Trophoblast cell (in vitro differentiated cells and primary cell): ENCODE results near the gene DIS3L2.

ENCODE experiments used
- DNase-seq, 2 donors: peaks; one replicate each; pipeline ENCODE4 v3.0.0-alpha.2; 2016
- H2AFZ ChIP-seq: 2 replicates; pipeline ENCODE4 v1.6.1; 2013; ENCODE audit warnings: low read length, moderate library complexity, mild to moderate bottlenecking; ENCODE audit not compliant: insufficient read depth, poor library complexity
- H2AK5ac ChIP-seq: 2 replicates; pipeline ENCODE4 v1.6.1; 2013; ENCODE audit warnings: mild to moderate bottlenecking, low read length
- H2BK120ac ChIP-seq: 2 replicates; pipeline ENCODE4 v1.6.1; 2013; ENCODE audit warnings: low read length, mild to moderate bottlenecking, moderate library complexity; ENCODE audit not compliant: insufficient read depth, poor library complexity
- H2BK12ac ChIP-seq: 2 replicates; pipeline ENCODE4 v1.6.1; 2013; ENCODE audit warnings: mild to moderate bottlenecking, low read length, moderate library complexity
- H2BK5ac ChIP-seq: 2 replicates; pipeline ENCODE4 v1.6.1; 2013; ENCODE audit warnings: low read length, low read depth, moderate library complexity, mild to moderate bottlenecking; ENCODE audit not compliant: poor library complexity
- H3K14ac ChIP-seq: 2 replicates; pipeline ENCODE4 v1.6.1; 2013; ENCODE audit warnings: mild to moderate bottlenecking, low read length
- H3K18ac ChIP-seq: 2 replicates; pipeline ENCODE4 v1.6.1; 2013; ENCODE audit warnings: mild to moderate bottlenecking, low read length
- H3K23ac ChIP-seq: 2 replicates; pipeline ENCODE4 v1.6.1; 2013; ENCODE audit warnings: low read length
- H3K27ac ChIP-seq: 2 replicates; pipeline ENCODE4 v1.5.1; 2013; ENCODE audit warnings: low read depth, mild to moderate bottlenecking, inconsistent platforms, low read length, moderate library complexity
- H3K27me3 ChIP-seq: 2 replicates; pipeline ENCODE4 v1.6.1; 2013; ENCODE audit warnings: inconsistent platforms, mild to moderate bottlenecking, low read length, moderate library complexity; ENCODE audit not compliant: insufficient read depth
- H3K36me3 ChIP-seq, 2 experiments: 1 replicate in 1 of 2; 2 replicates in 1 of 2; pipeline ENCODE4 v1.6.1; 2013; ENCODE audit warnings: low read length in 2 of 2, mild to moderate bottlenecking in 2 of 2, moderate library complexity in 1 of 2; ENCODE audit not compliant: insufficient read depth in 2 of 2, control insufficient read depth in 1 of 2
- H3K4ac ChIP-seq: 2 replicates; pipeline ENCODE4 v1.6.1; 2013; ENCODE audit warnings: low read depth, mild to moderate bottlenecking, low read length, moderate library complexity
- H3K4me1 ChIP-seq, 2 experiments: 1 replicate in 1 of 2; 2 replicates in 1 of 2; pipeline ENCODE4 v1.6.1; 2013; ENCODE audit warnings: low read length in 2 of 2, mild to moderate bottlenecking in 2 of 2, moderate library complexity in 1 of 2; ENCODE audit not compliant: insufficient read depth in 2 of 2, control insufficient read depth in 1 of 2
- H3K4me2 ChIP-seq: 2 replicates; pipeline ENCODE4 v1.6.1; 2013; ENCODE audit warnings: inconsistent platforms, mild to moderate bottlenecking, low read length, moderate library complexity
- H3K4me3 ChIP-seq: 2 replicates; pipeline ENCODE4 v1.5.1; 2013; ENCODE audit warnings: mild to moderate bottlenecking, low read depth, low read length, inconsistent platforms
- H3K79me1 ChIP-seq: one replicate; pipeline ENCODE4 v1.6.1; 2013; ENCODE audit warnings: low read length
- H3K79me2 ChIP-seq: 2 replicates; pipeline ENCODE4 v1.6.1; 2013; ENCODE audit warnings: low read length, mild to moderate bottlenecking; ENCODE audit not compliant: control insufficient read depth, insufficient read depth, poor library complexity
- H3K9ac ChIP-seq: 2 replicates; pipeline ENCODE4 v1.6.1; 2013; ENCODE audit warnings: mild to moderate bottlenecking, low read length
- H3K9me3 ChIP-seq: 2 replicates; pipeline ENCODE4 v1.6.1; 2013; ENCODE audit warnings: low read depth, mild to moderate bottlenecking, control low read depth, inconsistent platforms, low read length; ENCODE audit not compliant: insufficient read depth
- H4K12ac ChIP-seq: 2 replicates; pipeline ENCODE4 v1.6.1; 2013; ENCODE audit warnings: low read depth, mild to moderate bottlenecking, low read length, moderate library complexity
- H4K8ac ChIP-seq: 2 replicates; pipeline ENCODE4 v1.6.1; 2013; ENCODE audit warnings: low read depth, mild to moderate bottlenecking, low read length, moderate library complexity
- H4K91ac ChIP-seq: one replicate; pipeline ENCODE4 v1.6.1; 2013; ENCODE audit warnings: low read depth, mild to moderate bottlenecking, low read length, moderate library complexity
- WGBS: extraction: QIAGEN DNeasy Blood & Tissue Kit; methylation state at CpG from one replicate; pipeline ENCODE4 v1.1.7; 2013; ENCODE audit warnings: missing lambda C conversion rate; ENCODE audit not compliant: insufficient read length, insufficient coverage; ENCODE audit errors: extremely low coverage; 5-methylcytosine and 5-hydroxymethylcytosine counted together

The DIS3L2 gene

GRCh38 chr2:232058931-232059330, 97.4 kb downstream of the DIS3L2 start:
- H3K9ac ChIP-seq = no peak overlapping the region
- H3K27me3 ChIP-seq = no peaks in the 10 kb centered on the region
- DNase-seq = no peak
- no peak overlapping the region for H3K4me3 ChIP-seq
- no peaks in the 10 kb centered on the region for H3K79me2 ChIP-seq
- H3K4me2 ChIP-seq = no peak overlapping the region
- H4K91ac ChIP-seq = no peak overlapping the region
- H2AK5ac ChIP-seq = no peak overlapping the region
- H2AFZ ChIP-seq = no peak overlapping the region
- no peak overlapping the region for H3K27ac ChIP-seq
- no peak overlapping the region for H2BK12ac ChIP-seq
- H3K4ac ChIP-seq = no peak overlapping the region
- no peak overlapping the region for H4K8ac ChIP-seq
- no peaks in the 10 kb centered on the region for H3K79me1 ChIP-seq
- H3K9me3 ChIP-seq = no peaks in the 10 kb centered on the region
- H3K36me3 ChIP-seq = no peaks in the 10 kb centered on the region
- no peak overlapping the region for H3K18ac ChIP-seq
- H2BK120ac ChIP-seq = no peak overlapping the region
- no peak overlapping the region for H2BK5ac ChIP-seq
- no peak overlapping the region for H3K23ac ChIP-seq
- no peak overlapping the region for H3K14ac ChIP-seq
- H4K12ac ChIP-seq = no peak overlapping the region
- H3K4me1 ChIP-seq = no peaks in the 10 kb centered on the region

DNA sequence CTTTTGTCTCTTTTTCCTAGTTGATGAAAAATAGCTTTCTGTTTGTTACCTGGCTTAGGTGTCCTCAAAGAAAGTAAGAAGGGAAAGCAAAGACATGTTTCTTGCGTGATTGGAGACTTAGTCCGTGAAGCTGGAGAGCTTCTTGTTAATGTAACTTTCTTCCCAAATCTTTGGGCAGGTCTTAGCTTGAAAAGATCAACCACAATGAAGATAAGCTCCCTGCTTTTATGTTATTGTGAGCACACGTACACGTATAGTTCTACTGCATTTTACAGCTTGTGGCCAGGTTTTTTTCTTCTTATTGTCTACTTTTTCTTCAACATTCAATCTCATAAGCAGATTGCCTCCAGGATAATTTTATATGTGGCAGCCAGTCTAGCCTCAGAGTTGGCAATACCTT, 99.8 kb downstream of the DIS3L2 start:
- Histone ChIP-seq H3K4me3 (no peak overlapping the region), H3K79me1 (no peaks in the 10 kb centered on the region), H4K12ac (no peak overlapping the region), H2AK5ac (no peak overlapping the region), H3K9me3 (no peaks in the 10 kb centered on the region), H3K23ac (no peak overlapping the region), H3K27ac (no peak overlapping the region), H3K18ac (no peak overlapping the region), H4K91ac (no peak overlapping the region), H3K4ac (no peak overlapping the region), H3K4me2 (no peak overlapping the region), H2BK120ac (no peak overlapping the region), H3K27me3 (no peaks in the 10 kb centered on the region), H4K8ac (no peak overlapping the region), H2AFZ (no peak overlapping the region), H3K36me3 (no peaks in the 10 kb centered on the region), H2BK5ac (no peak overlapping the region), H3K79me2 (no peaks in the 10 kb centered on the region), H3K14ac (no peak overlapping the region), H2BK12ac (no peak overlapping the region), H3K4me1 (no peaks in the 10 kb centered on the region), H3K9ac (no peak overlapping the region)
- no peak for DNase-seq
- no CpG with 5 or more reads among the region's 4 CpGs for WGBS

- no peak overlapping the region for H3K14ac ChIP-seq
- no peak overlapping the region for H3K4ac ChIP-seq
- no peak overlapping the region for H3K18ac ChIP-seq
- H3K4me2 ChIP-seq = no peak overlapping the region
- H2AFZ ChIP-seq = no peak overlapping the region
- H3K27me3 ChIP-seq = no peaks in the 10 kb centered on the region
- no peaks in the 10 kb centered on the region for H3K79me2 ChIP-seq
- no peak overlapping the region for H3K27ac ChIP-seq
- H4K8ac ChIP-seq = no peak overlapping the region
- H2AK5ac ChIP-seq = no peak overlapping the region
- no peak overlapping the region for H4K12ac ChIP-seq
- no peak overlapping the region for H2BK5ac ChIP-seq
- no peak overlapping the region for H4K91ac ChIP-seq
- H2BK12ac ChIP-seq = no peak overlapping the region
- peak; percentile 7 to 45 for DNase-seq
- no peak overlapping the region for H3K23ac ChIP-seq
- WGBS = no CpG with 5 or more reads among the region's 4 CpGs
- no peaks in the 10 kb centered on the region for H3K9me3 ChIP-seq
- H2BK120ac ChIP-seq = no peak overlapping the region
- no peaks in the 10 kb centered on the region for H3K79me1 ChIP-seq
- H3K36me3 ChIP-seq = no peaks in the 10 kb centered on the region
- H3K4me1 ChIP-seq = no peaks in the 10 kb centered on the region
- no peak overlapping the region for H3K9ac ChIP-seq
- H3K4me3 ChIP-seq = no peak overlapping the region
Observed at GRCh38 chr2:232073026-232073425, 111.5 kb downstream of the DIS3L2 start.

- Histone ChIP-seq H3K27me3 (no peaks in the 10 kb centered on the region), H2AK5ac (no peak overlapping the region), H2AFZ (no peak overlapping the region), H3K9ac (no peak overlapping the region), H4K91ac (no peak overlapping the region), H3K23ac (no peak overlapping the region), H4K12ac (no peak overlapping the region), H3K79me1 (no peaks in the 10 kb centered on the region), H2BK12ac (no peak overlapping the region), H2BK5ac (no peak overlapping the region), H3K4me3 (no peak overlapping the region), H3K36me3 (no peaks in the 10 kb centered on the region), H3K4me2 (no peak overlapping the region), H2BK120ac (no peak overlapping the region), H4K8ac (no peak overlapping the region), H3K27ac (no peak overlapping the region), H3K4me1 (no peaks in the 10 kb centered on the region), H3K79me2 (no peaks in the 10 kb centered on the region), H3K14ac (no peak overlapping the region), H3K4ac (no peak overlapping the region), H3K9me3 (no peaks in the 10 kb centered on the region), H3K18ac (no peak overlapping the region)
- no CpG with 5 or more reads among the region's 3 CpGs for WGBS
- no peak for DNase-seq
Observed at GRCh38 chr2:232073699-232074098, 112.2 kb downstream of the DIS3L2 start.
